ENCODE results near the gene SNTB2.

Gene SNTB2

DNA sequence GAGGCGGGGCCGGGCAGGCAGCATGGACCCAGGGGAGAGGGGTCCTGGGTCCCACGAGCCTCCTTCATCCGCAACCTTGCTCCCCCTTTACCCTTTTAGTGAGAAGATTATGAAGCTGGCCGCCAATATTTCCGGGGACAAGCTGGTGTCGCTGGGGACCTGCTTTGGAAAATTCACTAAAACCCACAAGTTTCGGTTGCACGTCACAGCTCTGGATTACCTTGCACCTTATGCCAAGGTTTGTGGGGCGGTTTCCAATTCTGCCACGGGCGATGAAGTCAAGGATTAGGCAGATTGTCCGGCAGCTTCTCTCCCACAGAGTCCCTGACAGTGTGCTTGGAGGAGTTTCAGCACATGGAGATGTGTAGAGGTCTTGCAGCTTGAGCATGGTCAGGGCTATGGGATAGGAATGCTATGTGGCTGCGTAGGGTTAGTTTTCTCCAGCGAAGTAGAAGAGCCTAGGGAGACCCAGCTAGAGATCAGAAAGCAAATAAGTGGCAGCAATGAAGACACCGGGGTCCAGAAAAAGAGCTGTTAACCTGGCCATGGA lies 153.2 kb downstream of the SNTB2 start:
- peaks cover 10 to 35% (median 26%) of the 10 kb centered on the region in 5 donors for H3K4me1 ChIP-seq (ENCODE audit: control insufficient read depth in 5 of 5, insufficient read depth in 5 of 5, low read length in 5 of 5)
- H3K9me3 ChIP-seq (ENCODE audit: control insufficient read depth in 5 of 5, low read length in 5 of 5): no peaks in the 10 kb centered on the region
- peaks cover 19 to 33% (median 29%) of the 10 kb centered on the region in 5 donors for H3K36me3 ChIP-seq (ENCODE audit: control insufficient read depth in 5 of 5, insufficient read depth in 5 of 5, low read length in 5 of 5)

DNA sequence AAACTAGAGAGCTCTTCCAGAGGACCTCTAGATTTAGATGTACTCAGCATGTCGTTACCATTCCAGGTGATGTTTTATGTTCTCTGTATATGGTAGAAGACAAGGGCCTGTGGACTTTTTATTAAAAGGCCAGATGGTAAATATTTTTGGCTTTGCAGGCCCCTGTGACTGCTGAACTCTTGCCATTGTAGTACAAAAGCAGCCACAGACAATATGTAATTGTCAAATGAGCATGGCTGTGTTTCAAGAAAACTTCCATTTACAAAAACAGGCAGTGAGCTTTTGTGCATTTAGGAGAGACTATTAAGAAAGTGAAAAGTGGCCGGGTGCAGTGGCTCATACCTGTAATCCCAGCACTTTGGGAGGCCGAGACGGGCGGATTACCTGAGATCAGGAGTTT lies 157.2 kb downstream of the SNTB2 start:
- Histone ChIP-seq H3K4me1 (ENCODE audit: control insufficient read depth in 5 of 5, insufficient read depth in 5 of 5, low read length in 5 of 5) (peaks cover 7 to 17% (median 10%) of the 10 kb centered on the region in 5 donors), H3K36me3 (ENCODE audit: control insufficient read depth in 5 of 5, insufficient read depth in 5 of 5, low read length in 5 of 5) (peaks cover 13 to 18% (median 18%) of the 10 kb centered on the region in 5 donors), H3K9ac (ENCODE audit: low read length in 5 of 5) (no peak overlapping the region), H3K9me3 (ENCODE audit: control insufficient read depth in 5 of 5, low read length in 5 of 5) (no peaks in the 10 kb centered on the region), H3K27me3 (ENCODE audit: control insufficient read depth in 5 of 5, insufficient read depth in 4 of 5, low read length in 5 of 5) (no peaks in the 10 kb centered on the region), H3K4me3 (ENCODE audit: low read depth in 1 of 5, low read length in 5 of 5) (no peak overlapping the region), H3K27ac (ENCODE audit: low read depth, low read length) (no peak overlapping the region)

More for the DNA sequence above, 153.2 kb downstream of the SNTB2 start:
- Histone ChIP-seq H3K4me3 (ENCODE audit: low read depth in 1 of 5, low read length in 5 of 5) (peak overlapping the region; percentile 76 to 94 (median 83)), H3K9ac (ENCODE audit: low read length in 5 of 5) (peak overlapping the region; percentile 77 to 98 (median 92)), H3K27me3 (ENCODE audit: control insufficient read depth in 5 of 5, insufficient read depth in 4 of 5, low read length in 5 of 5) (no peaks in the 10 kb centered on the region), H3K27ac (ENCODE audit: low read depth, low read length) (peak overlapping the region; percentile 94)

DNA sequence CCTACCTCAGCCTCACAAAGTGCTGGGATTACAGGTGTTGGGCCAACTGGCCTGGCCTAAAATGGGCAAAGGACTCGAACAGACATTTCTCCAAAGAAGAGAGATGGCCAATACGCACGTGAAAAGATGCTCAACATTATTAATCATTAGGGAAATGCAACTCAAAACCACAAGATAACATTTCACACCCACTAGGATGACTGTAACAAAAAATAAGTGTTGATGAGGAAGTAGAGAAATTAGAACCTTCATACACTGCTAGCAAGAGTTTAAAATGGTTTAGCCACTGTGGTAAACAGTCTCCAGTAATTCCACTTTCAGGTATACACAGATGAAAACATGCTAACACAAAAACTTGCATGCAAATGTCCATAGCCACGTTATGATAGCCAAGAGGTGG lies 159.0 kb downstream of the SNTB2 start:
- no peaks in the 10 kb centered on the region for H3K27me3 ChIP-seq (ENCODE audit: control insufficient read depth in 5 of 5, insufficient read depth in 4 of 5, low read length in 5 of 5)
- H3K27ac ChIP-seq (ENCODE audit: low read depth, low read length): no peak overlapping the region
- H3K4me1 ChIP-seq (ENCODE audit: control insufficient read depth in 5 of 5, insufficient read depth in 5 of 5, low read length in 5 of 5): peaks cover 0 to 4% (median 1%) of the 10 kb centered on the region in 5 donors
- H3K36me3 ChIP-seq (ENCODE audit: control insufficient read depth in 5 of 5, insufficient read depth in 5 of 5, low read length in 5 of 5): peaks cover 14 to 26% (median 24%) of the 10 kb centered on the region in 5 donors
- no peak overlapping the region for H3K4me3 ChIP-seq (ENCODE audit: low read depth in 1 of 5, low read length in 5 of 5)
- H3K9me3 ChIP-seq (ENCODE audit: control insufficient read depth in 5 of 5, low read length in 5 of 5): no peaks in the 10 kb centered on the region
- H3K9ac ChIP-seq (ENCODE audit: low read length in 5 of 5): no peak overlapping the region

DNA sequence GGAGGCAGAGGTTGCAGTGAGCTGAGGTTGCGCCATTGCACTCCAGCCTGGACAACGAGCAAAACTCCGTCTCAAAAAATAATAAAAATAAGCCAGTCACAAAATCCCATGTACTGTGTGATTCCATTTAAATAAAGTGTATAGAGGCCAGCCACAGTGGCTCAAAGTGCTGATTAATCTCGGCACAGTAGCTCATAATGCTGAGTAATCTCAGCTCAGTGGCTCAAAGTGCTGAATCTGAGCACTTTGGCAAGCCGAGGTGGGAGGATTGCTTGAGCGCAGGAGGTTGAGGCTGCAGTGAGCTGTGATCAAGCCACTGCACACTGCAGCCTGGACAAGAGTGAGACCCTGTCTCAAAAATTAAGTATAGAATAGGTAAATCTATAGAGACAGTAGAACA lies 159.7 kb downstream of the SNTB2 start:
- Histone ChIP-seq H3K27ac (ENCODE audit: low read depth, low read length) (no peak overlapping the region), H3K9me3 (ENCODE audit: control insufficient read depth in 5 of 5, low read length in 5 of 5) (no peaks in the 10 kb centered on the region), H3K4me3 (ENCODE audit: low read depth in 1 of 5, low read length in 5 of 5) (no peak overlapping the region), H3K27me3 (ENCODE audit: control insufficient read depth in 5 of 5, insufficient read depth in 4 of 5, low read length in 5 of 5) (no peaks in the 10 kb centered on the region), H3K4me1 (ENCODE audit: control insufficient read depth in 5 of 5, insufficient read depth in 5 of 5, low read length in 5 of 5) (no peaks in the 10 kb centered on the region), H3K9ac (ENCODE audit: low read length in 5 of 5) (no peak overlapping the region), H3K36me3 (ENCODE audit: control insufficient read depth in 5 of 5, insufficient read depth in 5 of 5, low read length in 5 of 5) (peaks cover 12 to 22% (median 18%) of the 10 kb centered on the region in 5 donors)

DNA sequence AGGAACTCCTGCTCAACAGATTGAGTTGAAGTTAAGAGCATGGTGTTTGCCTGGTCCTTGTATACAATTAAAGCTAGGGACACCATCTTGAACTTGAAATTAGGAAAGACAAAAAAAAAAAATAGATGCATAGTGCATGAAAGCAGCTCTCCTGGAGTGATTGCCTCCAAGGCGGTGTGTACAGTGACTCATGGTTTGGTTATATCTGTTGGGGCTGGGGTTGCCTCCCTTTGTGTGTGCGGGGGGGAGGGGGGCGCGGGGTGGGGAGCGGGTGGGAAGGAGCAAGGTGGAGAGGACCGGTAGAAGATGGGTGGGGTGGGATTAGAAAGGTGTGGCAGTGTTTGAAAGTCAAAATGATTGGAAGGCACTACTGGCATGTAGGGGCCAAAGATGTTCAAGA lies 161.3 kb downstream of the SNTB2 start:
- H3K4me3 ChIP-seq (ENCODE audit: low read depth in 1 of 5, low read length in 5 of 5): no peak overlapping the region
- H3K36me3 ChIP-seq (ENCODE audit: control insufficient read depth in 5 of 5, insufficient read depth in 5 of 5, low read length in 5 of 5): peaks cover 1 to 25% (median 17%) of the 10 kb centered on the region in 5 donors
- no peaks in the 10 kb centered on the region for H3K4me1 ChIP-seq (ENCODE audit: control insufficient read depth in 5 of 5, insufficient read depth in 5 of 5, low read length in 5 of 5)
- H3K27me3 ChIP-seq (ENCODE audit: control insufficient read depth in 5 of 5, insufficient read depth in 4 of 5, low read length in 5 of 5): no peaks in the 10 kb centered on the region
- H3K9ac ChIP-seq (ENCODE audit: low read length in 5 of 5): no peak overlapping the region
- H3K9me3 ChIP-seq (ENCODE audit: control insufficient read depth in 5 of 5, low read length in 5 of 5): no peaks in the 10 kb centered on the region
- no peak overlapping the region for H3K27ac ChIP-seq (ENCODE audit: low read depth, low read length)

DNA sequence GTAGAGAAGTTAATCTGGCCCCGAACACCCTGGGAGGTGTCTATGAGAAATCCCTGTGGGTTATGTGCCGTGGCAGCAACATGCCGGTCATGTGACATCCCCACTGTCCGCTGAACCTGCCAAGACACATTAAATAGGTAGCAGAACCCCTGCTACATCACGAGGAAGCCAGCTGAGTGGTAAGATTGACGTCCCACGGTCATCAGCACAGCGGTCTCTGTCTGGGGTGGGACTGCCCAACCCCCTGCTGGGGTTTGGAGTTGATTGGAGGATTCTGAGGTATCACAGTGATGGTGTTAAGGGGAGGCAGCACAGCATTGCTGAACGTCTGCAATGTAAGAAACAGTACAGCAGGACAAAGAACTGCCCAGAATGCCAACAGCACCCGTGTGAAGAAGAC lies 162.6 kb downstream of the SNTB2 start:
- Histone ChIP-seq H3K4me3 (ENCODE audit: low read depth in 1 of 5, low read length in 5 of 5) (no peak overlapping the region), H3K36me3 (ENCODE audit: control insufficient read depth in 5 of 5, insufficient read depth in 5 of 5, low read length in 5 of 5) (peaks cover 0 to 24% (median 18%) of the 10 kb centered on the region in 5 donors), H3K27ac (ENCODE audit: low read depth, low read length) (no peak overlapping the region), H3K9me3 (ENCODE audit: control insufficient read depth in 5 of 5, low read length in 5 of 5) (no peaks in the 10 kb centered on the region), H3K27me3 (ENCODE audit: control insufficient read depth in 5 of 5, insufficient read depth in 4 of 5, low read length in 5 of 5) (no peaks in the 10 kb centered on the region), H3K4me1 (ENCODE audit: control insufficient read depth in 5 of 5, insufficient read depth in 5 of 5, low read length in 5 of 5) (no peaks in the 10 kb centered on the region), H3K9ac (ENCODE audit: low read length in 5 of 5) (no peak overlapping the region)

DNA sequence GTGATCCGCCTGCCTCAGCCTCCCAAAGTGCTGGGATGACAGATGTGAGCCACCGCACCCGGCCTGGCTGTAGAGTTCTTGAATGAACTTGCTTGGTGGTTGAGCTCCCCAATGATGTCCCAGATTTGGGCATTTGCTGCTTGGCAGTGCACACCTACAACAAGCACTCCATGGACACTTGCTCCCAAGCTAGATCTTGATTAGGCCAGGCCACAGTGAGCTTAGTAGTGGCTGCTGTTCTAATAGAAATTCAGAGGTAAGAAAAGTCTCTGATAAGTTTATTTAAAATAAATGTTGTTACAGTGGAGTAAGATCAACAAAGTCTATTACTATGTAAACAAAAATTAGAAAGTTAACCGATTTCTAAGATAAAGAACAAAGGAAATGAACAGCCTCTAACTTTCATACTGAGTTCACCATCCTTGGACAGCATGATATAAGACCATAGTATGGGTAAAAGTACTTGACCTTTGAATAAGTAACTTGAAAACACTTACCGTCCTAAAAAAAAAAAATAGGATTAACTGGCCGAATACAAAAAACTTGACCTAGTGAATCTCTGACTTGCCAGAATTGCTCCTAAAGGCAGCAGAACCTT lies 163.7 kb downstream of the SNTB2 start:
- no peak overlapping the region for H3K9ac ChIP-seq (ENCODE audit: low read length in 5 of 5)
- peaks cover 2 to 30% (median 22%) of the 10 kb centered on the region in 5 donors for H3K36me3 ChIP-seq (ENCODE audit: control insufficient read depth in 5 of 5, insufficient read depth in 5 of 5, low read length in 5 of 5)
- H3K4me1 ChIP-seq (ENCODE audit: control insufficient read depth in 5 of 5, insufficient read depth in 5 of 5, low read length in 5 of 5): no peaks in the 10 kb centered on the region
- H3K27me3 ChIP-seq (ENCODE audit: control insufficient read depth in 5 of 5, insufficient read depth in 4 of 5, low read length in 5 of 5): no peaks in the 10 kb centered on the region
- no peaks in the 10 kb centered on the region for H3K9me3 ChIP-seq (ENCODE audit: control insufficient read depth in 5 of 5, low read length in 5 of 5)
- no peak overlapping the region for H3K27ac ChIP-seq (ENCODE audit: low read depth, low read length)
- no peak overlapping the region for H3K4me3 ChIP-seq (ENCODE audit: low read depth in 1 of 5, low read length in 5 of 5)

DNA sequence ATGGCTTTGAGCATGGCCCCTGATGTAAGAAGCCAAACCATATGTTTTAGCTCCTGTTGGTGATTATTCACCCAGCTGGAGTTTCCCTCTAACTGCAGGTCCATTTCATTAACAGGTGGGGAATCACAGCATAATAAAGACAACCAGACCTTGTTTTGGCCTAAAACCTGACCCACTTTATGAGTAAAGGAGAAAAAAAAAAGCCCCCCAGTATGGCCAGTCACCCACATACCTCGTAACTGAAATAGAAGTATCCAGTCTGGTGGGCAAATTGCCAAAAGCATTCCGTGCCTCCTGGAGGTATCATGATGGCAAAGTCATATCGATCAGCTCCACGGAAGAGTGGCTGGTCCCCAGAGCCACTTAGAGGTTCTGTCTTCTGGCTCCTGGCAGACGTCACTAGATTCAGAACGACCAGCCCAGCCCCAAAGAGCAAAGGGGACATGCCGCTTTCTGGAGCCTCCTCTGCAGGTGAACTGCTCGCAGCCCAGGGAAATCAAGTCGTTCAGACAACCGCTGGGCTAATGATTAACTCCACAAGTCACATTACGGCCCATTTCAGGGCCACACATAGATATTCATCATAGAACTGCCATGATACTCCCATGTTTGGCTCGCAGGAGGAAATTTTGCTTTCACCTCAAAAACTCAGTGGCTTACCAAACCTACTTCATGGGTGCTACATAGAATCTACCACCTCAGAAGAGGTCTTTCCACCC lies 164.5 kb downstream of the SNTB2 start, which contains the start of gene TMED6:
Gene TMED6 (minus strand): TSS at position 478 of the 719 bp plus-strand sequence. CDS start 33 bp downstream, at position 445.
- Histone ChIP-seq H3K27ac (ENCODE audit: low read depth, low read length) (no peak within 1 kb of the TSS), H3K4me1 (ENCODE audit: control insufficient read depth in 5 of 5, insufficient read depth in 5 of 5, low read length in 5 of 5) (peaks cover 0 to 5% (median 0%) of the 10 kb centered on the region in 5 donors), H3K4me3 (ENCODE audit: low read depth in 1 of 5, low read length in 5 of 5) (no peak within 1 kb of the TSS), H3K36me3 (ENCODE audit: control insufficient read depth in 5 of 5, insufficient read depth in 5 of 5, low read length in 5 of 5) (peaks cover 8 to 38% (median 29%) of the 10 kb centered on the region in 5 donors), H3K9ac (ENCODE audit: low read length in 5 of 5) (no peak within 1 kb of the TSS), H3K27me3 (ENCODE audit: control insufficient read depth in 5 of 5, insufficient read depth in 4 of 5, low read length in 5 of 5) (no peaks in the 10 kb centered on the region), H3K9me3 (ENCODE audit: control insufficient read depth in 5 of 5, low read length in 5 of 5) (no peaks in the 10 kb centered on the region)
